IMR-90 (cell line): ENCODE results near the gene MAB21L1. TPM values are rescaled to one million over a fixed set of nuclear protein-coding genes. Genes with fewer than 3 reads are reported as not detected.

Experiments used
- ATAC-seq: fragments of 200-7000 bp; cut with Tn5 transposase; 2 replicates; pipeline ENCODE4 v1.9.1; 2020; ENCODE audit warnings: low read depth, mild to moderate bottlenecking, moderate library complexity
- BruUV-seq: library from RNA; stranded (reverse); fragments of 400-500 nt; replicated peaks from 2 replicates; lab custom pipeline; 2021; lab: Mats Ljungman, UMichigan
- CTCF ChIA-PET: fragments of 300-600 bp; formaldehyde crosslinking; extraction: SDS; loops from one replicate; lab custom pipeline; 2021; ENCODE audit warnings: antibody characterized with exemption; lab: Yijun Ruan, JAX
- POLR2A ChIA-PET: fragments of 300-600 bp; sonication (Branson Sonifier 250); formaldehyde crosslinking; loops from one replicate; lab custom pipeline; 2022; ENCODE audit warnings: antibody characterized with exemption; ENCODE audit not compliant: unreplicated experiment; lab: Charles Lee
- DNase-seq: peaks from one replicate; pipeline ENCODE4 v3.0.0; 2013
- H2AFZ ChIP-seq: replicated peaks from 2 replicates; pipeline ENCODE3; 2013; ENCODE audit warnings: low read length, mild to moderate bottlenecking; ENCODE audit not compliant: poor library complexity
- H2AK5ac ChIP-seq: 2 replicates; pipeline ENCODE4 v1.6.1; 2013; ENCODE audit warnings: low read depth, low read length, inconsistent platforms
- H2AK9ac ChIP-seq: replicated peaks from 2 replicates; pipeline ENCODE3; 2013; ENCODE audit warnings: mild to moderate bottlenecking, low read depth, low read length, moderate library complexity; ENCODE audit not compliant: poor library complexity
- H2BK120ac ChIP-seq: 2 replicates; pipeline ENCODE4 v1.6.1; 2013; ENCODE audit warnings: low read depth, low read length, inconsistent platforms
- H2BK15ac ChIP-seq: 3 replicates; pipeline ENCODE4 v1.6.1; 2013; ENCODE audit warnings: low read depth, low read length, inconsistent platforms
- H2BK20ac ChIP-seq: 2 replicates; pipeline ENCODE4 v1.6.1; 2013; ENCODE audit warnings: low read depth, mild to moderate bottlenecking, inconsistent platforms, low read length, moderate library complexity
- H2BK5ac ChIP-seq: 2 replicates; pipeline ENCODE4 v1.6.1; 2013; ENCODE audit warnings: mild to moderate bottlenecking, low read depth, low read length, inconsistent platforms; ENCODE audit not compliant: poor library complexity, severe bottlenecking
- H3K14ac ChIP-seq: replicated peaks from 2 replicates; pipeline ENCODE4 v1.6.1; 2013; ENCODE audit warnings: low read depth, low read length, inconsistent platforms
- H3K18ac ChIP-seq: 2 replicates; pipeline ENCODE4 v1.6.1; 2013; ENCODE audit warnings: low read depth, low read length, control low read depth
- H3K23ac ChIP-seq: 2 replicates; pipeline ENCODE4 v1.6.1; 2013; ENCODE audit warnings: low read depth, low read length, inconsistent platforms
- H3K27ac ChIP-seq: 2 replicates; pipeline ENCODE4 v1.5.1; 2013; ENCODE audit warnings: mild to moderate bottlenecking, control low read depth, low read length; ENCODE audit not compliant: insufficient read depth
- H3K27me3 ChIP-seq: 2 replicates; pipeline ENCODE4 v1.6.1; 2013; ENCODE audit warnings: low read length; ENCODE audit not compliant: control insufficient read depth, insufficient read depth
- H3K36me3 ChIP-seq: 2 replicates; pipeline ENCODE4 v1.6.1; 2013; ENCODE audit warnings: low read length, mixed read lengths; ENCODE audit not compliant: control insufficient read depth, insufficient read depth
- H3K4ac ChIP-seq: 2 replicates; pipeline ENCODE4 v1.6.1; 2013; ENCODE audit warnings: low read depth, low read length, inconsistent platforms
- H3K4me1 ChIP-seq: 2 replicates; pipeline ENCODE4 v1.6.1; 2013; ENCODE audit warnings: low read length, mixed read lengths; ENCODE audit not compliant: control insufficient read depth, insufficient read depth
- H3K4me2 ChIP-seq: 2 replicates; pipeline ENCODE4 v1.6.1; 2013; ENCODE audit warnings: low read depth, mild to moderate bottlenecking, control low read depth, low read length, moderate library complexity
- H3K4me3 ChIP-seq: 2 replicates; pipeline ENCODE4 v1.5.1; 2013; ENCODE audit warnings: low read depth, mild to moderate bottlenecking, control low read depth, low read length, moderate library complexity; ENCODE audit not compliant: insufficient read depth
- H3K56ac ChIP-seq: 2 replicates; pipeline ENCODE4 v1.6.1; 2013; ENCODE audit warnings: low read length, inconsistent platforms; ENCODE audit not compliant: insufficient read depth; ENCODE audit errors: extremely low read depth
- H3K79me1 ChIP-seq, 2 experiments: 2 replicates each; pipeline ENCODE4 v1.6.1; 2013; ENCODE audit warnings: low read length in 2 of 2, inconsistent platforms in 1 of 2, low read depth in 1 of 2
- H3K9ac ChIP-seq: 2 replicates; pipeline ENCODE4 v1.6.1; 2013; ENCODE audit warnings: low read depth, low read length, control low read depth
- H3K9me1 ChIP-seq: 2 replicates; pipeline ENCODE4 v1.6.1; 2013; ENCODE audit warnings: low read length, inconsistent platforms; ENCODE audit not compliant: insufficient read depth
- H3K9me3 ChIP-seq: 2 replicates; pipeline ENCODE4 v1.6.1; 2013; ENCODE audit warnings: low read length; ENCODE audit not compliant: control insufficient read depth, insufficient read depth
- H4K20me1 ChIP-seq: 2 replicates; pipeline ENCODE4 v1.6.1; 2013; ENCODE audit warnings: low read length, inconsistent platforms; ENCODE audit not compliant: insufficient read depth
- H4K5ac ChIP-seq: 2 replicates; pipeline ENCODE4 v1.6.1; 2013; ENCODE audit warnings: mild to moderate bottlenecking, low read depth, low read length, control low read depth
- H4K8ac ChIP-seq, 2 experiments: 2 replicates each; pipeline ENCODE4 v1.6.1; 2013; ENCODE audit warnings: low read depth in 2 of 2, low read length in 2 of 2, control low read depth in 1 of 2, inconsistent platforms in 1 of 2
- H4K91ac ChIP-seq: 2 replicates; pipeline ENCODE4 v1.6.1; 2013; ENCODE audit warnings: low read depth, low read length, inconsistent platforms; ENCODE audit not compliant: insufficient read depth
- BHLHE40 ChIP-seq: fragments of 150-350 bp; IDR thresholded peaks from 2 replicates; pipeline ENCODE4 v1.6.1; 2016; ENCODE audit warnings: mild to moderate bottlenecking, low read depth, low read length
- CEBPB ChIP-seq: IDR thresholded peaks from 2 replicates; pipeline ENCODE4 v1.6.1; 2012; ENCODE audit warnings: low read depth, low read length, improper control_type of control experiment
- CHD1 ChIP-seq: IDR thresholded peaks from 2 replicates; pipeline ENCODE4 v1.6.1; 2012; ENCODE audit warnings: low read depth, low read length, improper control_type of control experiment
- ELK1 ChIP-seq: fragments of 150-350 bp; IDR thresholded peaks from 2 replicates; pipeline ENCODE4 v1.6.1; 2016; ENCODE audit warnings: low read depth, mild to moderate bottlenecking, low read length, moderate library complexity, borderline replicate concordance
- MAFK ChIP-seq: IDR thresholded peaks from 2 replicates; pipeline ENCODE4 v1.6.1; 2012; ENCODE audit warnings: low read depth, low read length, improper control_type of control experiment
- MAZ ChIP-seq: IDR thresholded peaks from 2 replicates; pipeline ENCODE4 v1.6.1; 2012; ENCODE audit warnings: low read depth, mild to moderate bottlenecking, low read length, improper control_type of control experiment, moderate library complexity, borderline replicate concordance
- MXI1 ChIP-seq: IDR thresholded peaks from 2 replicates; pipeline ENCODE4 v1.6.1; 2012; ENCODE audit warnings: low read depth, mild to moderate bottlenecking, low read length, moderate library complexity, borderline replicate concordance
- NFE2L2 ChIP-seq: fragments of 150-350 bp; IDR thresholded peaks from 2 replicates; pipeline ENCODE4 v1.6.1; 2016; ENCODE audit warnings: low read depth, mild to moderate bottlenecking, low read length
- POLR2A ChIP-seq: IDR thresholded peaks from 2 replicates; pipeline ENCODE4 v1.6.1; 2012; ENCODE audit warnings: mild to moderate bottlenecking, low read depth, low read length
- RAD21 ChIP-seq: IDR thresholded peaks from 2 replicates; pipeline ENCODE4 v1.6.1; 2012; ENCODE audit warnings: low read length, improper control_type of control experiment
- RCOR1 ChIP-seq: IDR thresholded peaks from 2 replicates; pipeline ENCODE4 v1.6.1; 2012; ENCODE audit warnings: mild to moderate bottlenecking, low read length, improper control_type of control experiment; ENCODE audit not compliant: insufficient replicate concordance
- RFX5 ChIP-seq: IDR thresholded peaks from 2 replicates; pipeline ENCODE4 v1.8.0; 2012; ENCODE audit warnings: low read depth, mild to moderate bottlenecking, low read length, moderate library complexity
- SMC3 ChIP-seq: fragments of 150-350 bp; IDR thresholded peaks from 2 replicates; pipeline ENCODE4 v1.6.1; 2016; ENCODE audit warnings: low read depth, mild to moderate bottlenecking, antibody characterized with exemption, low read length, moderate library complexity
- WGBS, 2 experiments: methylation state at CpG; one replicate each; pipeline versions ENCODE4 v1.1.5 to v1.1.7; 2013; ENCODE audit warnings: missing lambda C conversion rate in 2 of 2; ENCODE audit not compliant: insufficient read length in 1 of 2; ENCODE audit errors: extremely low coverage in 2 of 2; 5-methylcytosine and 5-hydroxymethylcytosine counted together
- dilution Hi-C: fragments of 300-500 bp; cut with HindIII; formaldehyde crosslinking; loops from one replicate; pipeline ENCODE4 v1.14.3; 2018; ENCODE audit warnings: low sequenced_read_pairs; ENCODE audit not compliant: unreplicated experiment
- in situ Hi-C: fragments of 300-500 bp; cut with MboI; formaldehyde crosslinking; loops from 3 replicates; pipeline ENCODE4 v1.14.3; 2019; ENCODE audit warnings: low sequenced_read_pairs, inconsistent platforms, mixed read lengths
- intact Hi-C: fragments of 100-400 bp; cut with micrococcal nuclease; formaldehyde crosslinking; loops from 2 replicates; pipeline ENCODE4 v1.10.0; 2022
- polyA plus RNA-seq, 3 experiments: library from polyadenylated mRNA; depleted of rRNA; stranded (reverse); fragments of >200 nt; gene quantifications; 2 replicates each; pipeline ENCODE4 v1.2.3, GENCODE V29; 2012; ENCODE audit warnings: low replicate concordance in 1 of 3
- total RNA-seq: library from RNA; depleted of rRNA; stranded (reverse); fragments of >200 nt; gene quantifications from 2 replicates; pipeline ENCODE4 v1.2.3, GENCODE V29; 2012
- TF ChIP-seq, protein P1 (sequence below): fragments of 150-350 bp; IDR thresholded peaks from 2 replicates; pipeline ENCODE4 v1.6.1; 2017; ENCODE audit warnings: mild to moderate bottlenecking, antibody characterized with exemption, low read length, low read depth
- TF ChIP-seq, protein P2 (sequence below): conservative IDR thresholded peaks from 2 replicates; pipeline ENCODE4 v1.5.1; 2012; ENCODE audit warnings: mild to moderate bottlenecking, low read depth, low read length, improper control_type of control experiment

Gene MAB21L1
- total and polyA plus RNA-seq, 2 of the 4 experiments (the other 2 are of a cell fraction) = 0.53 to 0.72 TPM

DNA sequence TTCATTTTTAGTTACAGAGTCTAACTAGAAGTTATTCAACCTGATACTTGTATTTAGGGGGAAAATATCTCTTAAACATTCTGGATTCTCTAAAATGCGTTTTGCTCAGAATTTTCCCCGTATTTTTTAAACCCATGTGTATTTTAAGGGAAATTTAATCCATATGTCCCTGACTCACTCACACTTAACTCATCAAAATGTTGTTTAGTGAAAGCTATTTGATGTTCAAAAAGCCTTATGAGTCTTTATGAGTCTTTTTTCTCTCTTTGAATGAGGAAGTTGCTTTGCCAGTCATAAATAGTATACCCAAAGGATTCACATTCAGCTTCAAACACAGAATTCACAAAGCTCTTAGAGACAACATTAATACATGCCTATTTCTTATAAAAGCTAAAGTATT is 16.4 kb downstream of the MAB21L1 start:
- H2BK15ac ChIP-seq = no peak overlapping the region
- H3K9me1 ChIP-seq = no peaks in the 10 kb centered on the region
- no peak overlapping the region for H2BK20ac ChIP-seq
- BruUV-seq = no TSS peak
- in situ Hi-C loops = no loop called here
- H3K4me2 ChIP-seq = no peak overlapping the region
- TF ChIP-seq BHLHE40 (no peak), MXI1 (no peak), CHD1 (no peak), POLR2A (no peak), RFX5 (no peak), ELK1 (no peak), MAZ (no peak), CEBPB (no peak), RCOR1 (no peak), RAD21 (no peak), NFE2L2 (no peak), MAFK (no peak), SMC3 (no peak)
- TF ChIP-seq, protein P1, sequence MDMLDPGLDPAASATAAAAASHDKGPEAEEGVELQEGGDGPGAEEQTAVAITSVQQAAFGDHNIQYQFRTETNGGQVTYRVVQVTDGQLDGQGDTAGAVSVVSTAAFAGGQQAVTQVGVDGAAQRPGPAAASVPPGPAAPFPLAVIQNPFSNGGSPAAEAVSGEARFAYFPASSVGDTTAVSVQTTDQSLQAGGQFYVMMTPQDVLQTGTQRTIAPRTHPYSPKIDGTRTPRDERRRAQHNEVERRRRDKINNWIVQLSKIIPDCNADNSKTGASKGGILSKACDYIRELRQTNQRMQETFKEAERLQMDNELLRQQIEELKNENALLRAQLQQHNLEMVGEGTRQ = no peak
- TF ChIP-seq, protein P2, sequence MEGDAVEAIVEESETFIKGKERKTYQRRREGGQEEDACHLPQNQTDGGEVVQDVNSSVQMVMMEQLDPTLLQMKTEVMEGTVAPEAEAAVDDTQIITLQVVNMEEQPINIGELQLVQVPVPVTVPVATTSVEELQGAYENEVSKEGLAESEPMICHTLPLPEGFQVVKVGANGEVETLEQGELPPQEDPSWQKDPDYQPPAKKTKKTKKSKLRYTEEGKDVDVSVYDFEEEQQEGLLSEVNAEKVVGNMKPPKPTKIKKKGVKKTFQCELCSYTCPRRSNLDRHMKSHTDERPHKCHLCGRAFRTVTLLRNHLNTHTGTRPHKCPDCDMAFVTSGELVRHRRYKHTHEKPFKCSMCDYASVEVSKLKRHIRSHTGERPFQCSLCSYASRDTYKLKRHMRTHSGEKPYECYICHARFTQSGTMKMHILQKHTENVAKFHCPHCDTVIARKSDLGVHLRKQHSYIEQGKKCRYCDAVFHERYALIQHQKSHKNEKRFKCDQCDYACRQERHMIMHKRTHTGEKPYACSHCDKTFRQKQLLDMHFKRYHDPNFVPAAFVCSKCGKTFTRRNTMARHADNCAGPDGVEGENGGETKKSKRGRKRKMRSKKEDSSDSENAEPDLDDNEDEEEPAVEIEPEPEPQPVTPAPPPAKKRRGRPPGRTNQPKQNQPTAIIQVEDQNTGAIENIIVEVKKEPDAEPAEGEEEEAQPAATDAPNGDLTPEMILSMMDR = no peak
- no peaks in the 10 kb centered on the region for H3K27me3 ChIP-seq
- H3K4me1 ChIP-seq = no peaks in the 10 kb centered on the region
- H2BK120ac ChIP-seq = no peak overlapping the region
- ATAC-seq (no peak), DNase-seq (no peak)
- no peak overlapping the region for H2BK5ac ChIP-seq
- H3K9ac ChIP-seq = no peak overlapping the region
- CTCF ChIA-PET = no interaction called here
- H4K20me1 ChIP-seq = no peaks in the 10 kb centered on the region
- no peak overlapping the region for H4K91ac ChIP-seq
- no peak overlapping the region for H4K5ac ChIP-seq
- H3K36me3 ChIP-seq = no peaks in the 10 kb centered on the region
- no peak overlapping the region for H2AK5ac ChIP-seq
- no peak overlapping the region for H3K14ac ChIP-seq
- H2AK9ac ChIP-seq = no peak overlapping the region
- H3K4me3 ChIP-seq = no peak overlapping the region
- no peak overlapping the region for H3K18ac ChIP-seq
- no peak overlapping the region for H4K8ac ChIP-seq
- no peak overlapping the region for H3K23ac ChIP-seq
- no peak overlapping the region for H3K4ac ChIP-seq
- no peak overlapping the region for H3K56ac ChIP-seq
- no peak overlapping the region for H3K27ac ChIP-seq
- intact Hi-C loops = no loop called here
- H2AFZ ChIP-seq = no peak overlapping the region
- no peaks in the 10 kb centered on the region for H3K79me1 ChIP-seq
- no CpG with 5 or more reads among the region's 2 CpGs for WGBS, 2 experiments
- POLR2A ChIA-PET = no interaction called here
- H3K9me3 ChIP-seq = no peaks in the 10 kb centered on the region
- dilution Hi-C loops = no loop called here
